Activated CD4-positive, alpha-beta T cell treated with anti-CD3 and anti-CD28 coated beads, Interleukin-2, amount 50 U/mL, for 1 hour (primary cell): ENCODE data around the gene KRT75.
"Not testable (repeated sequence)": the region's sequence is repeated elsewhere in the genome, so short reads cannot be mapped to it uniquely, and the experiment has no call there.

ENCODE experiments used
- DNase-seq: peaks from one replicate; pipeline ENCODE4 v3.0.0-alpha.2; 2020

KRT75 gene

GRCh38 chr12:52415870-52416750 is 18.1 kb downstream of the KRT75 start:
- DNase-seq, result no peak

GRCh38 chr12:52414936-52415335 is 19.2 kb downstream of the KRT75 start:
- no peak for DNase-seq

- DNase-seq, result no peak
These were observed 20.3 kb downstream of the KRT75 start for GRCh38 chr12:52413782-52414345.

- no peak for DNase-seq
These were observed 21.0 kb downstream of the KRT75 start for GRCh38 chr12:52413202-52413601.

GRCh38 chr12:52411815-52412214 is 22.4 kb downstream of the KRT75 start:
- no peak for DNase-seq

GRCh38 chr12:52410589-52411248 is 23.5 kb downstream of the KRT75 start:
- DNase-seq, result not testable (repeated sequence)

GRCh38 chr12:52407918-52408317 is 26.3 kb downstream of the KRT75 start:
- DNase-seq, result no peak

- no peak for DNase-seq
These were observed 28.2 kb downstream of the KRT75 start, which contains the start of gene KRT82 for GRCh38 chr12:52405922-52406385. Gene KRT82, minus strand, starts transcription at chr12:52406335. Its CDS starts 58 bp downstream, at chr12:52406277.

- DNase-seq, result no peak
These were observed 29.2 kb downstream of the KRT75 start for GRCh38 chr12:52404951-52405350.

GRCh38 chr12:52403561-52403960 is 30.6 kb downstream of the KRT75 start:
- DNase-seq, result no peak

- no peak for DNase-seq
These were observed 31.2 kb downstream of the KRT75 start for GRCh38 chr12:52402873-52403540.

GRCh38 chr12:52402377-52402776 is 31.8 kb downstream of the KRT75 start:
- no peak for DNase-seq

GRCh38 chr12:52401926-52402325 is 32.2 kb downstream of the KRT75 start:
- no peak for DNase-seq

- no peak for DNase-seq
These were observed 32.6 kb downstream of the KRT75 start for GRCh38 chr12:52401526-52401925.

GRCh38 chr12:52400906-52401305 is 33.3 kb downstream of the KRT75 start:
- DNase-seq, result no peak

- no peak for DNase-seq
These were observed 34.4 kb downstream of the KRT75 start for GRCh38 chr12:52399756-52400155.

GRCh38 chr12:52398176-52398575 is 36.0 kb downstream of the KRT75 start:
- DNase-seq, result no peak

GRCh38 chr12:52396656-52397055 is 37.5 kb downstream of the KRT75 start:
- DNase-seq, result no peak

GRCh38 chr12:52395761-52396434 is 38.3 kb downstream of the KRT75 start:
- DNase-seq, result no peak

- no peak for DNase-seq
These were observed 39.2 kb downstream of the KRT75 start for GRCh38 chr12:52394836-52395405.

- DNase-seq, result no peak
These were observed 41.6 kb downstream of the KRT75 start for GRCh38 chr12:52392465-52393007.

GRCh38 chr12:52391618-52392002 is 42.6 kb downstream of the KRT75 start:
- DNase-seq, result no peak
